Measurements from ENCODE around the gene KLHL25.

GRCh38 chr15:85771271-85771670, 23.5 kb downstream of the KLHL25 start:
- no peak for TF ChIP-seq CTCF (IDR thresholded peaks at IDR 0.05)
- TF ChIP-seq POLR2A (IDR thresholded peaks at IDR 0.05) = no peak
